BJ (cell line): Measurements from ENCODE around the gene NCKAP5L. TPM values are rescaled to one million over a fixed set of nuclear protein-coding genes. Genes with fewer than 3 reads are reported as not detected.
"Not testable (repeated sequence)": the region's sequence is repeated elsewhere in the genome, so short reads cannot be mapped to it uniquely, and the experiment has no call there.

Experiments used
- CTCF ChIA-PET: fragments of 350-600 bp; formaldehyde crosslinking; extraction: SDS; loops from one replicate; lab custom pipeline; 2021; ENCODE audit warnings: antibody characterized with exemption, inconsistent platforms; lab: Yijun Ruan, JAX
- POLR2A ChIA-PET: fragments of 300-600 bp; sonication (Branson Sonifier 250); formaldehyde crosslinking; extraction: SDS; loops from one replicate; lab custom pipeline; 2021; ENCODE audit warnings: antibody characterized with exemption; lab: Charles Lee
- DNase-seq: peaks from one replicate; pipeline ENCODE4 v3.0.0-alpha.2; 2011; ENCODE audit warnings: low read depth
- H3K27me3 ChIP-seq: 2 replicates; pipeline ENCODE4 v1.6.0; 2011; ENCODE audit warnings: low read length; ENCODE audit not compliant: control insufficient read depth, insufficient read depth
- H3K36me3 ChIP-seq: 2 replicates; pipeline ENCODE4 v1.5.1; 2011; ENCODE audit warnings: low read length; ENCODE audit not compliant: control insufficient read depth, insufficient read depth
- H3K4me3 ChIP-seq: 2 replicates; pipeline ENCODE4 v1.5.1; 2011; ENCODE audit warnings: low read depth, mild to moderate bottlenecking, control low read depth, low read length
- CTCF ChIP-seq: IDR thresholded peaks from 2 replicates; pipeline ENCODE4 v1.5.1; 2011; ENCODE audit warnings: low read depth, mild to moderate bottlenecking, control low read depth, inconsistent platforms, low read length, moderate library complexity; ENCODE audit not compliant: insufficient read depth
- polyA plus RNA-seq: library from polyadenylated mRNA; depleted of rRNA; stranded (reverse); fragments of >200 nt; gene quantifications from 2 replicates; pipeline ENCODE4 v1.2.3, GENCODE V29; 2011

Gene NCKAP5L
- polyA plus RNA-seq, 1 experiment: 13.2 TPM

GRCh38 chr12:49865109-49865781 lies 37.0 kb upstream of the NCKAP5L start:
- POLR2A ChIA-PET: no interaction called here
- no peak for DNase-seq
- Histone ChIP-seq H3K36me3 (no peaks in the 10 kb centered on the region), H3K27me3 (peaks cover 4% of the 10 kb centered on the region; the same call in 1 of the 2 replicates), H3K4me3 (no peak overlapping the region)
- no peak for TF ChIP-seq CTCF
- CTCF ChIA-PET: interaction anchor here (0.7 to 6.8 kb wide), 7 partner anchors 20 to 205 kb away, joined by 3 to 91 read pairs (median 13); partner anchors contain the start of gene BCDIN3D

- Histone ChIP-seq H3K27me3 (peaks cover 4% of the 10 kb centered on the region; the same call in 1 of the 2 replicates), H3K36me3 (no peaks in the 10 kb centered on the region), H3K4me3 (no peak overlapping the region)
- no peak for TF ChIP-seq CTCF
- DNase-seq: no peak
- ChIA-PET CTCF (interaction anchor here (0.7 to 6.8 kb wide), 5 partner anchors 19 to 206 kb away, joined by 3 to 91 read pairs (median 7); partner anchors contain the start of gene BCDIN3D), POLR2A (no interaction called here)
These were observed 36.5 kb upstream of the NCKAP5L start for GRCh38 chr12:49864798-49865090.

DNA sequence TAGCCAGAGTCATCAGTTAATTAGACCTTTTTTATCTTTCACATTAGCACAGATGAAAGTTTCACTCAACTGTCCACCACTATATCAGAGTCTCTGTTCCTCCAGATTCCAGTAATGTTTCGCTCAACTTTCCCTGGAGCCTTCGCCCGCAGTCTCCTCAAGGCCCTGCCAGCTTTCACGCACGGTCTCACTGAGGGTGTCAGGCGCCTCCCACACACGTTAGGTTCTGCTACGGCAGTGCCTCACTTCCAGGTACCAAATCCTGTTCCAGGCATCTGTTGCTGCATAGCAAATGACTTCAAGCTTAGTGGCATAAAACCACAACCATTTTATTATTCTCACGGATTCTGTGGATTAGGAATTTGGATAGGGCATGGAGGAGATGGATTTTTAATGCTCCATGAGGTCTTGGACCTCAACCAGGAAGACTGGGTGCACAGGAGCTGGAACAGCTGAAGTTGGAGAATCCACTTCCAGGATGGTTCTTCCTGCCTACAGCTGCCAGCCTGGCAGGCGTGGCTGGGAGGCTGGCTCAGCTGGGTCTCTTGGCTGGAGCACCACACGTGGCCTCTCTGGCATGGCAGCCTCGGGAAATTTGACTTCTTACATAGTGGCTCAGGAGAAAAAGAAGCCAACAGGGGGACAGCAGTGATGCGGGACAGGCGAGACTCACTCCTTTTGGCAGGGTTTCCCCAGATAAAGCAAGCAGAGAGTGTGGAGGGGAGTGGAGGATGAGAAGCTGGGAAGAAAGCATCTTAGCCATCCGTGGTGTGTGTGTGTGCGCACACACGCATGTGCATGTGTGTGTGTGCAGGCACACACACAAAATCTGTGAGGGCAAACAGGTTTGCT lies 36.0 kb upstream of the NCKAP5L start:
- ChIA-PET CTCF (interaction anchor here (0.6 to 6.8 kb wide), 7 partner anchors 18 to 206 kb away, joined by 3 to 91 read pairs (median 5); partner anchors contain the start of gene BCDIN3D), POLR2A (no interaction called here)
- TF ChIP-seq CTCF: no peak
- Histone ChIP-seq H3K36me3 (no peaks in the 10 kb centered on the region), H3K4me3 (no peak overlapping the region), H3K27me3 (peaks cover 6% of the 10 kb centered on the region; the same call in 1 of the 2 replicates)
- DNase-seq: no peak

DNA sequence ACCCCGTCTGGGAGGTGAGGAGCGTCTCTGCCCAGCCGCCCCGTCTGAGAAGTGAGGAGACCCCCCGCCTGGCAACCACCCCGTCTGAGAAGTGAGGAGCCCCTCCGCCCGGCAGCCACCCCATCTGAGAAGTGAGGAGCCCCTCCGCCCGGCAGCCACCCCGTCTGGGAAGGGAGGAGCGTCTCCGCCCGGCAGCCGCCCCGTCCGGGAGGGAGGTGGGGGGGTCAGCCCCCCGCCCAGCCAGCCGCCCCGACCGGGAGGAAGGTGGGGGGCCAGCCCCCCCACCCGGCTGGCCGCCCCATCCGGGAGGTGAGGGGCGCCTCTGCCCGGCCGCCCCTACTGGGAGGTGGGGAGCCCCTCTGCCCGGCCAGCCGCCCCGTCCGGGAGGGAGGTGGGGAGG lies 32.7 kb upstream of the NCKAP5L start:
- H3K27me3 ChIP-seq, H3K36me3 ChIP-seq, POLR2A ChIA-PET, CTCF ChIA-PET, H3K4me3 ChIP-seq, DNase-seq: not testable (repeated sequence)

DNA sequence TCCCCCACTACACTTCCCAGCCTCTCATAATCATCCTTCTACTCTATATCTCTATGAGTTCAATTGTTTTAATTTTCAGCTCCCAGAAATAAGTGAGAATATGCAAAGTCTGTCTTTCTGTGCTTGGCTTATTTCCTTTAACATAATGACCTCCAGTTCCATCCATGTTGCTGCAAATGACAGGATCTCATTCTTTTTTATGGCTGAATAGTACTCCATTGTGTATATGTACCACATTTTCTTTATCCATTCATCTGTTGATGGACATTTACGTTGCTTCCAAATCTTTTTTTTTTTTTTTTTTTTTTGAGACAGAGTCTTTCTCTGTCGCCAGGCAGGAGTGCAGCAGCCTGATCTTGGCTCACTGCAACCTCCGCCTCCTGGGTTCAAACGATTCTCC lies 27.7 kb upstream of the NCKAP5L start:
- DNase-seq, POLR2A ChIA-PET, H3K4me3 ChIP-seq, H3K36me3 ChIP-seq, H3K27me3 ChIP-seq: not testable (repeated sequence)
- CTCF ChIA-PET: interaction anchor here (0.7 to 2.3 kb wide), 4 partner anchors 11 to 199 kb away, joined by 3 to 11 read pairs (median 5); no protein-coding TSS in a partner anchor

GRCh38 chr12:49854976-49855375 lies 26.8 kb upstream of the NCKAP5L start:
- no peak for TF ChIP-seq CTCF
- no peak for DNase-seq
- Histone ChIP-seq H3K36me3 (no peaks in the 10 kb centered on the region), H3K4me3 (no peak overlapping the region), H3K27me3 (peaks cover 9% of the 10 kb centered on the region; the same call in 1 of the 2 replicates)
- ChIA-PET POLR2A (no interaction called here), CTCF (interaction anchor here (0.9 to 2.3 kb wide), 3 partner anchors 12 to 112 kb away, joined by 3 to 11 read pairs (median 3); no protein-coding TSS in a partner anchor)
